DOHH2 (cell line): ENCODE results near the gene DTX3L.

Source experiments
- H3F3A ChIP-seq: fragments of 200-600 bp; sonication (generic), shearing (Covaris generic); 2 replicates; pipeline ENCODE4 v1.6.0; 2016; ENCODE audit warnings: antibody characterized with exemption, mild to moderate bottlenecking; ENCODE audit not compliant: control insufficient read depth, insufficient read depth
- H3K27ac ChIP-seq: fragments of 200-600 bp; sonication (generic); 2 replicates; pipeline ENCODE4 v1.5.1; 2014; ENCODE audit warnings: low read depth, mild to moderate bottlenecking, low read length, moderate library complexity
- H3K27me3 ChIP-seq: fragments of 200-600 bp; sonication (generic); 2 replicates; pipeline ENCODE4 v1.6.1; 2014; ENCODE audit warnings: mild to moderate bottlenecking, low read length, mixed read lengths; ENCODE audit not compliant: control insufficient read depth
- H3K36me3 ChIP-seq: fragments of 200-600 bp; sonication (generic); 2 replicates; pipeline ENCODE4 v1.6.1; 2014; ENCODE audit warnings: mild to moderate bottlenecking, low read length, moderate library complexity, mixed read lengths; ENCODE audit not compliant: control insufficient read depth
- H3K4me1 ChIP-seq: fragments of 200-600 bp; sonication (generic); 2 replicates; pipeline ENCODE4 v1.6.1; 2014; ENCODE audit warnings: mild to moderate bottlenecking, low read length, mixed read lengths; ENCODE audit not compliant: control insufficient read depth
- H3K4me2 ChIP-seq: fragments of 200-600 bp; sonication (generic); 2 replicates; pipeline ENCODE4 v1.6.0; 2014; ENCODE audit warnings: mild to moderate bottlenecking, low read length, moderate library complexity
- H3K4me3 ChIP-seq: fragments of 200-600 bp; sonication (generic); 2 replicates; pipeline ENCODE4 v1.5.1; 2014; ENCODE audit warnings: mild to moderate bottlenecking, low read length, mixed read lengths
- H3K79me2 ChIP-seq: fragments of 200-600 bp; sonication (generic); 2 replicates; pipeline ENCODE4 v1.6.1; 2014; ENCODE audit warnings: mild to moderate bottlenecking, low read length, mixed read lengths; ENCODE audit not compliant: control insufficient read depth
- H3K9me2 ChIP-seq: fragments of 200-600 bp; sonication (generic); replicated peaks from 2 replicates; pipeline ENCODE4 v1.6.1; 2014; ENCODE audit warnings: mild to moderate bottlenecking, low read length, mixed read lengths; ENCODE audit not compliant: control insufficient read depth
- H3K9me3 ChIP-seq: fragments of 200-600 bp; sonication (generic); 2 replicates; pipeline ENCODE4 v1.6.1; 2014; ENCODE audit warnings: antibody characterized with exemption, low read length, mixed read lengths; ENCODE audit not compliant: control insufficient read depth, insufficient read depth
- H4K20me1 ChIP-seq: fragments of 200-600 bp; sonication (generic); 2 replicates; pipeline ENCODE4 v1.6.0; 2014; ENCODE audit warnings: low read depth, mild to moderate bottlenecking, antibody characterized with exemption, low read length, moderate library complexity; ENCODE audit not compliant: control insufficient read depth, insufficient read depth
- CTCF ChIP-seq: fragments of 200-600 bp; sonication (generic); IDR thresholded peaks from one replicate; pipeline ENCODE4 v1.5.1; 2014; ENCODE audit warnings: antibody characterized with exemption, mild to moderate bottlenecking, low read depth, low read length; ENCODE audit not compliant: poor library complexity, severe bottlenecking
- EZH2phosphoT487 ChIP-seq: fragments of 200-600 bp; sonication (generic); IDR thresholded peaks from 2 replicates; pipeline ENCODE4 v1.6.1; 2017; ENCODE audit warnings: borderline replicate concordance, mild to moderate bottlenecking, antibody characterized with exemption, low read length, moderate library complexity, mixed read lengths

Gene DTX3L

GRCh38 chr3:122586773-122587485 lies 22.8 kb downstream of the DTX3L start:
- Histone ChIP-seq H3K27ac (no peak overlapping the region), H3K79me2 (no peaks in the 10 kb centered on the region), H3K9me2 (no peaks in the 10 kb centered on the region), H3K4me1 (no peaks in the 10 kb centered on the region), H3F3A (no peaks in the 10 kb centered on the region), H3K27me3 (no peaks in the 10 kb centered on the region), H3K4me2 (no peak overlapping the region), H4K20me1 (no peaks in the 10 kb centered on the region), H3K36me3 (no peaks in the 10 kb centered on the region), H3K9me3 (peaks cover 8% of the 10 kb centered on the region), H3K4me3 (no peak overlapping the region)
- TF ChIP-seq EZH2phosphoT487 (no peak), CTCF (no peak)

- TF ChIP-seq EZH2phosphoT487 (no peak), CTCF (no peak)
- H3K4me2 ChIP-seq = no peak overlapping the region
- no peaks in the 10 kb centered on the region for H3K27me3 ChIP-seq
- no peaks in the 10 kb centered on the region for H3K36me3 ChIP-seq
- no peak overlapping the region for H3K4me3 ChIP-seq
- no peaks in the 10 kb centered on the region for H3F3A ChIP-seq
- no peak overlapping the region for H3K27ac ChIP-seq
- H4K20me1 ChIP-seq = no peaks in the 10 kb centered on the region
- no peaks in the 10 kb centered on the region for H3K9me2 ChIP-seq
- H3K9me3 ChIP-seq = peaks cover 1% of the 10 kb centered on the region; the same call in 1 of the 2 replicates
- H3K4me1 ChIP-seq = no peaks in the 10 kb centered on the region
- no peaks in the 10 kb centered on the region for H3K79me2 ChIP-seq
Measured at GRCh38 chr3:122587572-122587971, 23.4 kb downstream of the DTX3L start.

GRCh38 chr3:122589297-122589696 lies 25.2 kb downstream of the DTX3L start:
- H3K4me2 ChIP-seq = no peak overlapping the region
- H3F3A ChIP-seq = no peaks in the 10 kb centered on the region
- no peaks in the 10 kb centered on the region for H3K4me1 ChIP-seq
- H3K27ac ChIP-seq = no peak overlapping the region
- no peaks in the 10 kb centered on the region for H3K27me3 ChIP-seq
- no peak for TF ChIP-seq EZH2phosphoT487
- TF ChIP-seq CTCF = no peak
- H3K9me3 ChIP-seq = no peaks in the 10 kb centered on the region
- H3K4me3 ChIP-seq = no peak overlapping the region
- no peaks in the 10 kb centered on the region for H4K20me1 ChIP-seq
- no peaks in the 10 kb centered on the region for H3K9me2 ChIP-seq
- no peaks in the 10 kb centered on the region for H3K79me2 ChIP-seq
- H3K36me3 ChIP-seq = no peaks in the 10 kb centered on the region
